CD4-positive, alpha-beta T cell (primary cell): Measurements from ENCODE around the gene EGF. TPM values are rescaled to one million over a fixed set of nuclear protein-coding genes. Genes with fewer than 3 reads are reported as not detected.

ENCODE experiments used
- ATAC-seq: fragments of 200-7000 bp; cut with Tn5 transposase; one replicate; pipeline ENCODE4 v1.10.0; 2022; ENCODE audit warnings: mild to moderate bottlenecking; ENCODE audit not compliant: poor library complexity
- CTCF ChIA-PET: fragments of 350-600 bp; sonication (Branson Sonifier 250); formaldehyde crosslinking; loops from one replicate; lab custom pipeline; 2021; ENCODE audit warnings: antibody characterized with exemption, inconsistent platforms; lab: Charles Lee
- POLR2A ChIA-PET: fragments of 350-600 bp; sonication (Branson Sonifier 250); formaldehyde crosslinking; loops from one replicate; lab custom pipeline; 2021; ENCODE audit warnings: antibody characterized with exemption, inconsistent platforms; lab: Charles Lee
- DNase-seq, 14 experiments: peaks; one replicate each; pipeline ENCODE4 v3.0.0-alpha.2; 2013 to 2020; ENCODE audit warnings: mixed read lengths in 2 of 14
- H3K27ac ChIP-seq, 2 donors: one replicate each; pipeline versions ENCODE4 v1.5.1 to v1.7.0; 2013; ENCODE audit warnings: low read length in 2 of 2, low read depth in 1 of 2, mild to moderate bottlenecking in 1 of 2
- H3K27me3 ChIP-seq, 2 experiments: 1 replicate in 1 of 2; 2 replicates in 1 of 2; pipeline versions ENCODE4 v1.6.1 to v1.7.0; 2013; ENCODE audit warnings: low read length in 2 of 2, control low read depth in 1 of 2, mild to moderate bottlenecking in 1 of 2, moderate library complexity in 1 of 2; ENCODE audit not compliant: insufficient read depth in 2 of 2, control insufficient read depth in 1 of 2
- H3K36me3 ChIP-seq: one replicate; pipeline ENCODE4 v1.6.1; 2013; ENCODE audit warnings: low read length, control low read depth; ENCODE audit not compliant: insufficient read depth
- H3K4me1 ChIP-seq: one replicate; pipeline ENCODE4 v1.6.1; 2013; ENCODE audit warnings: low read length, control low read depth; ENCODE audit not compliant: insufficient read depth
- H3K4me3 ChIP-seq: one replicate; pipeline ENCODE4 v1.5.1; 2013; ENCODE audit warnings: mild to moderate bottlenecking, low read length, moderate library complexity
- H3K9me3 ChIP-seq, 2 experiments: 1 replicate in 1 of 2; 2 replicates in 1 of 2; pipeline versions ENCODE4 v1.6.1 to v1.7.0; 2013; ENCODE audit warnings: low read length in 2 of 2, mild to moderate bottlenecking in 2 of 2, control low read depth in 1 of 2, moderate library complexity in 1 of 2; ENCODE audit not compliant: control insufficient read depth in 1 of 2, insufficient read depth in 1 of 2
- H3K27ac Mint-ChIP-seq: one replicate; pipeline ENCODE4 v1.8.0; 2020; ENCODE audit warnings: mixed read lengths
- H3K27me3 Mint-ChIP-seq: one replicate; pipeline ENCODE4 v1.8.0; 2021; ENCODE audit warnings: mixed read lengths
- H3K36me3 Mint-ChIP-seq: one replicate; pipeline ENCODE4 v1.8.0; 2021; ENCODE audit warnings: low read depth, mixed read lengths
- H3K4me1 Mint-ChIP-seq: one replicate; pipeline ENCODE4 v1.8.0; 2021; ENCODE audit warnings: low read depth, mixed read lengths
- H3K4me3 Mint-ChIP-seq: one replicate; pipeline ENCODE4 v1.8.0; 2020; ENCODE audit warnings: mild to moderate bottlenecking, mixed read lengths
- H3K9me3 Mint-ChIP-seq: one replicate; pipeline ENCODE4 v1.8.0; 2020; ENCODE audit warnings: mixed read lengths
- intact Hi-C, 2 experiments: fragments of 100-400 bp; cut with DNase I in 1 of 2; cut with micrococcal nuclease in 1 of 2; formaldehyde crosslinking; loops; one replicate each; pipeline versions ENCODE4 v1.15.1 to v1.9.0; 2023 to 2025; cut with DNase I, micrococcal nuclease
- total RNA-seq, 174 experiments: library from RNA in 2 of 174; stranded (reverse) in 2 of 174; gene quantifications; one replicate each; pipeline ENCODE4 v1.2.3 and lab custom pipeline; 2021 to 2026
- TF ChIP-seq, protein P1 (sequence below): fragments of 200-600 bp; IDR thresholded peaks from one replicate; pipeline ENCODE4 v1.8.0; 2022; ENCODE audit warnings: antibody characterized with exemption, mild to moderate bottlenecking

EGF gene
- total RNA-seq, 2 experiments from 2014 or later: not detected

GRCh38 chr4:109957227-109957626 is 44.5 kb downstream of the EGF start:
- Mint-ChIP-seq H3K27me3 (peaks cover 16% of the 10 kb centered on the region), H3K4me1 (no peaks in the 10 kb centered on the region), H3K36me3 (no peaks in the 10 kb centered on the region), H3K27ac (no peak overlapping the region), H3K9me3 (no peaks in the 10 kb centered on the region), H3K4me3 (no peak overlapping the region)
- Histone ChIP-seq H3K4me3 (no peak overlapping the region), H3K4me1 (no peaks in the 10 kb centered on the region), H3K9me3 (no peaks in the 10 kb centered on the region), H3K27me3 (no peaks in the 10 kb centered on the region), H3K27ac (no peak overlapping the region), H3K36me3 (no peaks in the 10 kb centered on the region)
- ATAC-seq: no peak
- no peak for DNase-seq
- ChIA-PET POLR2A (no interaction called here), CTCF (no interaction called here)
- intact Hi-C loops: no loop called here
- TF ChIP-seq, protein P1, sequence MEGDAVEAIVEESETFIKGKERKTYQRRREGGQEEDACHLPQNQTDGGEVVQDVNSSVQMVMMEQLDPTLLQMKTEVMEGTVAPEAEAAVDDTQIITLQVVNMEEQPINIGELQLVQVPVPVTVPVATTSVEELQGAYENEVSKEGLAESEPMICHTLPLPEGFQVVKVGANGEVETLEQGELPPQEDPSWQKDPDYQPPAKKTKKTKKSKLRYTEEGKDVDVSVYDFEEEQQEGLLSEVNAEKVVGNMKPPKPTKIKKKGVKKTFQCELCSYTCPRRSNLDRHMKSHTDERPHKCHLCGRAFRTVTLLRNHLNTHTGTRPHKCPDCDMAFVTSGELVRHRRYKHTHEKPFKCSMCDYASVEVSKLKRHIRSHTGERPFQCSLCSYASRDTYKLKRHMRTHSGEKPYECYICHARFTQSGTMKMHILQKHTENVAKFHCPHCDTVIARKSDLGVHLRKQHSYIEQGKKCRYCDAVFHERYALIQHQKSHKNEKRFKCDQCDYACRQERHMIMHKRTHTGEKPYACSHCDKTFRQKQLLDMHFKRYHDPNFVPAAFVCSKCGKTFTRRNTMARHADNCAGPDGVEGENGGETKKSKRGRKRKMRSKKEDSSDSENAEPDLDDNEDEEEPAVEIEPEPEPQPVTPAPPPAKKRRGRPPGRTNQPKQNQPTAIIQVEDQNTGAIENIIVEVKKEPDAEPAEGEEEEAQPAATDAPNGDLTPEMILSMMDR: no peak

DNA sequence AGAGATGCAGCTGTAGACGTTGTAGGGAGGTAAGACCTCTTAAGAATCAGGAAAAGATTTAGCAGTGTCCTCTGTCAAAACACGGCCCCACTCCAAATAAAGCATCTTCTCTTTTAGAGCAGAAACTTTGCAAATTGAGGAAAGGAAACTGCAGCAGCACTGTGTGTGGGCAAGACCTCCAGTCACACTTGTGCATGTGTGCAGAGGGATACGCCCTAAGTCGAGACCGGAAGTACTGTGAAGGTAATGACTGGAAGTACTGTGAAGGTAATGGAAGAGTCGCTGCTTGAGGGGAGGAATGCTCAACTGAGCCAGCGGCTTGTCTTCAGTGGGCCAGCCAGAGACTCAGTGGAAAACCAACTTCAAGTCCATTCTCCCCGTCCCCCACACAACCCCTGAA is 46.5 kb downstream of the EGF start:
- no peak overlapping the region for H3K27ac ChIP-seq
- H3K36me3 Mint-ChIP-seq: no peaks in the 10 kb centered on the region
- intact Hi-C loops: no loop called here
- H3K27me3 ChIP-seq: no peaks in the 10 kb centered on the region
- POLR2A ChIA-PET: no interaction called here
- no peaks in the 10 kb centered on the region for H3K4me1 Mint-ChIP-seq
- no peak overlapping the region for H3K4me3 Mint-ChIP-seq
- H3K9me3 Mint-ChIP-seq: no peaks in the 10 kb centered on the region
- peaks cover 19% of the 10 kb centered on the region for H3K27me3 Mint-ChIP-seq
- no peaks in the 10 kb centered on the region for H3K36me3 ChIP-seq
- H3K4me3 ChIP-seq: no peak overlapping the region
- TF ChIP-seq, protein P1: no peak
- no peaks in the 10 kb centered on the region for H3K9me3 ChIP-seq
- CTCF ChIA-PET: no interaction called here
- DNase-seq (no peak), ATAC-seq (no peak)
- no peaks in the 10 kb centered on the region for H3K4me1 ChIP-seq
- H3K27ac Mint-ChIP-seq: no peak overlapping the region

DNA sequence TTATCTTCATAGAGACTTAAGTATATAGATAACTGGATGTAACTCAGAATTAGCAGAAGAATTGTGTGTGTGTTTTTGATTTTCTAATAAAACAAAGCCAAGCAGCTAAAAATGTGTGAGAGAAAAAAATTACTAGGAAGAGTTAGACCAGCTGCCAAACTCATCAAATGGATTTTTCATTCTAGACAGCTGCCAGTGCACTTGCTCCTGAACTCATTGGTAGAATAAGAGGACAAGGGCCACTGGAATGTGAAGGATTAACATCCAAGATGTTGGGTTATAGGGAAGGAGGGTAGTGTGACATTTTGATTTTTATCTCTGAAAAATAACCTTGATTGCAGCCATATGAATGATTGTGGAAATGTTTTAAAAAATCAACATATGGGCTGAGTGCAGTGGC is 49.7 kb downstream of the EGF start:
- TF ChIP-seq, protein P1: no peak
- Histone ChIP-seq H3K27ac (no peak overlapping the region), H3K9me3 (no peaks in the 10 kb centered on the region), H3K4me1 (no peaks in the 10 kb centered on the region), H3K27me3 (no peaks in the 10 kb centered on the region), H3K36me3 (no peaks in the 10 kb centered on the region), H3K4me3 (no peak overlapping the region)
- POLR2A ChIA-PET: no interaction called here
- Mint-ChIP-seq H3K9me3 (no peaks in the 10 kb centered on the region), H3K4me3 (no peak overlapping the region), H3K27ac (no peak overlapping the region), H3K27me3 (peaks cover 30% of the 10 kb centered on the region), H3K36me3 (no peaks in the 10 kb centered on the region), H3K4me1 (no peaks in the 10 kb centered on the region)
- CTCF ChIA-PET: no interaction called here
- intact Hi-C loops: no loop called here
- no peak for ATAC-seq
- DNase-seq: no peak
